Keratinocyte (primary cell): Measurements from ENCODE around the gene CROT.

Experiments
- CTCF ChIP-seq, 3 experiments: IDR thresholded peaks in 1 of 3; conservative IDR thresholded peaks in 1 of 3; optimal IDR thresholded peaks in 1 of 3; 2 replicates in 2 of 3; 3 replicates in 1 of 3; pipeline versions ENCODE3 to v1.5.1; 2011; ENCODE audit warnings: low read length in 3 of 3, mild to moderate bottlenecking in 3 of 3, moderate library complexity in 2 of 3, control low read depth in 1 of 3, inconsistent platforms in 1 of 3; ENCODE audit not compliant: insufficient read depth in 2 of 3; ENCODE audit errors: extremely low read depth in 1 of 3
- EZH2 ChIP-seq: IDR thresholded peaks from one replicate; pipeline ENCODE4 v1.6.1; 2012; ENCODE audit warnings: inconsistent platforms, mild to moderate bottlenecking, low read length, moderate library complexity

DNA sequence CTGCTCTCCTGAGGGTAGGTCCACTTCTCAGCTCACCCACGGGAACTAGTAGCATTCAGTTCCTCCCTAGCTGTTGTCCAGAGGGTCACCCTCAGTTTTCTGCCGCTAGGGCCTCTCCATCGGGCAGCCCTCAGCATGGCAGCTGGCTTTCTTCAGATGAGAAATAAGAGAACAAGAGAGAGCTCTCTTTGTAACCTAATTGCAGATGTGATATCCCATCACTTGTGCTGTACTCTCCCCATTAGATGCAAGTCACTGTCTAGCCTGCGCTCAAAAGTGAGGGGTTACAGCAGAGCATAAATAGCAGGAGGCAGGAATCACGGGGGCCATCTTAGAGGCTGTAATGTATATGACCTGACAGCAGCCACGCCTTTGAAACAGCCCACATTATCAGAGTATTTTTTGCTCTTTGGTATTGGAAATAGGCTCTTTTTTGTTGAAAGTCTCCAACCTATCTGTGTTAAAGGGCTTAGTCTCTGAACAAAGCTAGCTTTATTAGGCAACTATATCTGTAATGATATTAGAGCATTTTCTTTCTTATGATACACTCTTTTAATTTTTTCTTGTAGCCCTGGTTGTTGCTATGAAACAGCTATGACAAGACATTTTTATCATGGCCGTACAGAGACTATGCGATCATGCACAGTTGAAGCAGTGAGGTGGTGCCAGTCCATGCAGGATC, 45.7 kb downstream of the CROT start:
- no peak for TF ChIP-seq CTCF (optimal IDR thresholded peaks at IDR 0.05 in 1 of 3, IDR thresholded peaks at IDR 0.05 in 1 of 3, conservative IDR thresholded peaks at IDR 0.05 in 1 of 3; ENCODE audit: extremely low read depth in 1 of 3, insufficient read depth in 2 of 3, low read length in 3 of 3)
- TF ChIP-seq EZH2, result no peak
